ENCODE results near the gene CACNB2.

Gene CACNB2

GRCh38 chr10:18100669-18101068 lies 39.6 kb upstream of the CACNB2 start:
- no peak for DNase-seq (ENCODE audit: low spot score)
- no peak for TF ChIP-seq CTCF (IDR thresholded peaks at IDR 0.05; ENCODE audit: extremely low read depth, insufficient read depth, missing control alignments)
- in situ Hi-C loops (cut with MboI; ENCODE audit: low pct_unique_long_range_greater_than_20kb, low sequenced_read_pairs, unreplicated experiment) = loop anchor here (25.0 kb wide), 1 partner anchor 488 kb away; the partner anchor contains the start of gene HACD1

GRCh38 chr10:18102404-18102803 lies 37.8 kb upstream of the CACNB2 start:
- no peak for DNase-seq (ENCODE audit: low spot score)
- in situ Hi-C loops (cut with MboI; ENCODE audit: low pct_unique_long_range_greater_than_20kb, low sequenced_read_pairs, unreplicated experiment) = loop anchor here (25.0 kb wide), 1 partner anchor 490 kb away; the partner anchor contains the start of gene HACD1
- TF ChIP-seq CTCF (IDR thresholded peaks at IDR 0.05; ENCODE audit: extremely low read depth, insufficient read depth, missing control alignments) = no peak

GRCh38 chr10:18104223-18104872 lies 35.9 kb upstream of the CACNB2 start:
- in situ Hi-C loops (cut with MboI; ENCODE audit: low pct_unique_long_range_greater_than_20kb, low sequenced_read_pairs, unreplicated experiment) = loop anchor here (25.0 kb wide), 1 partner anchor 492 kb away; the partner anchor contains the start of gene HACD1
- DNase-seq (ENCODE audit: low spot score) = peak; percentile 34
- TF ChIP-seq CTCF (IDR thresholded peaks at IDR 0.05; ENCODE audit: extremely low read depth, insufficient read depth, missing control alignments) = peak; percentile 80

GRCh38 chr10:18109341-18109870 lies 30.8 kb upstream of the CACNB2 start:
- no peak for DNase-seq (ENCODE audit: low spot score)
- no peak for TF ChIP-seq CTCF (IDR thresholded peaks at IDR 0.05; ENCODE audit: extremely low read depth, insufficient read depth, missing control alignments)
- in situ Hi-C loops (cut with MboI; ENCODE audit: low pct_unique_long_range_greater_than_20kb, low sequenced_read_pairs, unreplicated experiment) = loop anchor here (25.0 kb wide), 1 partner anchor 497 kb away; the partner anchor contains the start of gene HACD1

- in situ Hi-C loops (cut with MboI; ENCODE audit: low pct_unique_long_range_greater_than_20kb, low sequenced_read_pairs, unreplicated experiment) = loop anchor here (25.0 kb wide), 1 partner anchor 502 kb away; the partner anchor contains the start of gene HACD1
- TF ChIP-seq CTCF (IDR thresholded peaks at IDR 0.05; ENCODE audit: extremely low read depth, insufficient read depth, missing control alignments) = no peak
Measured at GRCh38 chr10:18113881-18114280, 26.3 kb upstream of the CACNB2 start.

GRCh38 chr10:18117276-18117675 lies 22.9 kb upstream of the CACNB2 start:
- in situ Hi-C loops (cut with MboI; ENCODE audit: low pct_unique_long_range_greater_than_20kb, low sequenced_read_pairs, unreplicated experiment) = loop anchor here (25.0 kb wide), 1 partner anchor 505 kb away; the partner anchor contains the start of gene HACD1
- no peak for DNase-seq (ENCODE audit: low spot score)
- no peak for TF ChIP-seq CTCF (IDR thresholded peaks at IDR 0.05; ENCODE audit: extremely low read depth, insufficient read depth, missing control alignments)

More at GRCh38 chr10:18113881-18114280, 26.3 kb upstream of the CACNB2 start:
- no peak for DNase-seq (ENCODE audit: low spot score)
